Activated effector memory CD4-positive, alpha-beta T cell treated with Interleukin-2 at 50 U/mL for 16 hours (primary cell): ENCODE data around the gene MAGI1.

ENCODE experiments used
- DNase-seq: peaks from one replicate; pipeline ENCODE4 v3.0.0-alpha.2; 2020

MAGI1 gene

GRCh38 chr3:65331730-65332129 lies 707.0 kb downstream of the MAGI1 start:
- no peak for DNase-seq

- DNase-seq, result no peak
Observed at GRCh38 chr3:65330072-65330471, 708.6 kb downstream of the MAGI1 start.

GRCh38 chr3:65328148-65328547 lies 710.6 kb downstream of the MAGI1 start:
- no peak for DNase-seq

GRCh38 chr3:65326574-65326973 lies 712.1 kb downstream of the MAGI1 start:
- DNase-seq, result no peak

GRCh38 chr3:65322910-65323309 lies 715.8 kb downstream of the MAGI1 start:
- no peak for DNase-seq

GRCh38 chr3:65318231-65318630 lies 720.5 kb downstream of the MAGI1 start:
- no peak for DNase-seq

- no peak for DNase-seq
Observed at GRCh38 chr3:65314916-65315315, 723.8 kb downstream of the MAGI1 start.

GRCh38 chr3:65314269-65314668 lies 724.4 kb downstream of the MAGI1 start:
- DNase-seq, result no peak

- no peak for DNase-seq
Observed at GRCh38 chr3:65313666-65314065, 725.1 kb downstream of the MAGI1 start.

GRCh38 chr3:65305836-65306235 lies 732.9 kb downstream of the MAGI1 start:
- DNase-seq, result no peak
